OCI-LY1 (cell line): ENCODE data around the gene ENO3.

Experiments
- EZH2 ChIP-seq: fragments of 200-600 bp; sonication (generic), shearing (Covaris generic); IDR thresholded peaks from 2 replicates; pipeline ENCODE4 v1.8.0; 2017; ENCODE audit warnings: borderline replicate concordance, mixed run types, mild to moderate bottlenecking, antibody characterized with exemption, low read length, moderate library complexity, mixed read lengths
- TF ChIP-seq, protein P1 (sequence below): fragments of 200-600 bp; sonication (generic), shearing (Covaris generic); IDR thresholded peaks from 2 replicates; pipeline ENCODE4 v1.5.1; 2017; ENCODE audit warnings: mild to moderate bottlenecking, antibody characterized with exemption, low read length, moderate library complexity, mixed read lengths

DNA sequence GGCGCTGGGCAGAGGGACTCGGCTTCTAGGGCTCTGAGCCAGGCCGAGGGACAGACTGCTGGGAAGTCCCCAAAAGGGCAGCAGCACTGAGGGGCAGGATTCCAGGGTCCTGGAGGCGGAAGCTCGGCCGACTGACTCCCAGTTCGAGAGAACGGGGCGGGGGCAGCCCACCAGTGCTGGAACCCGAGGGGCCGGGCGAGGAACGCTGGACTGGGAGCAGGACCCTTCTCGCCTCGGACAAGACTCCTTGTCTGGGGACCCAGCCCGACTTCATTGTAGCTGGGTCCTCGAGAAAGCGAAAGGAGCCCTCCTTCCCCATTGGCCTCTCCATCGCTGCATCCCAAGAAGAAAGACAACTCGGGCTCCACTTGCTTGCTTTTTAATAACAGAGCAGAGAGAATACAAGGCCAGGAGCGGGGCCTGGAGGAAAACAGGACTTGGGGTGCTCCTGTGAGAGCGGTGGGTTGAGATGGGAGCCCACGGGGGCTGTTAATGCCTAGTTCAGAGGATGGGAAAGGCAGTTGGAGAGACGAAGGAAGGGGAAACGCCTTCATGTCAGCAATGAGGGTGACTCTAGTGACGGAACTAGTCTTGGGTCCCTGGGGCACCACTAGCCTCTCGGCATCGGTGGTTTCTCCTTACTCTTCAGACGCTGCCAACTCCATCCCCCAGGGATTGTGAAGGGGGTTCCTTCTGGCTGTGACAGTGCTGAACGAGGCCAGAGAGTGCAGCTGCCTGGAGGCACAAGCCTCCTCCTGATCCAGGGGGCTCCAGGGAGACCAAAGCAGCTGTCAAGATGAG is 37.0 kb downstream of the ENO3 start:
- TF ChIP-seq, protein P1, sequence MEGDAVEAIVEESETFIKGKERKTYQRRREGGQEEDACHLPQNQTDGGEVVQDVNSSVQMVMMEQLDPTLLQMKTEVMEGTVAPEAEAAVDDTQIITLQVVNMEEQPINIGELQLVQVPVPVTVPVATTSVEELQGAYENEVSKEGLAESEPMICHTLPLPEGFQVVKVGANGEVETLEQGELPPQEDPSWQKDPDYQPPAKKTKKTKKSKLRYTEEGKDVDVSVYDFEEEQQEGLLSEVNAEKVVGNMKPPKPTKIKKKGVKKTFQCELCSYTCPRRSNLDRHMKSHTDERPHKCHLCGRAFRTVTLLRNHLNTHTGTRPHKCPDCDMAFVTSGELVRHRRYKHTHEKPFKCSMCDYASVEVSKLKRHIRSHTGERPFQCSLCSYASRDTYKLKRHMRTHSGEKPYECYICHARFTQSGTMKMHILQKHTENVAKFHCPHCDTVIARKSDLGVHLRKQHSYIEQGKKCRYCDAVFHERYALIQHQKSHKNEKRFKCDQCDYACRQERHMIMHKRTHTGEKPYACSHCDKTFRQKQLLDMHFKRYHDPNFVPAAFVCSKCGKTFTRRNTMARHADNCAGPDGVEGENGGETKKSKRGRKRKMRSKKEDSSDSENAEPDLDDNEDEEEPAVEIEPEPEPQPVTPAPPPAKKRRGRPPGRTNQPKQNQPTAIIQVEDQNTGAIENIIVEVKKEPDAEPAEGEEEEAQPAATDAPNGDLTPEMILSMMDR = no peak
- no peak for TF ChIP-seq EZH2
